Mesenchymal stem cell (in vitro differentiated cells and primary cell): ENCODE data around the gene ARL8A.

Experiments
- DNase-seq: peaks from one replicate; pipeline ENCODE4 v3.0.0-alpha.2; 2013
- H2AFZ ChIP-seq: one replicate; pipeline ENCODE4 v1.6.1; 2013; ENCODE audit warnings: low read depth, mild to moderate bottlenecking, control low read depth, inconsistent platforms, low read length, moderate library complexity
- H2AK5ac ChIP-seq: 2 replicates; pipeline ENCODE4 v1.6.1; 2013; ENCODE audit warnings: low read length, moderate library complexity, mild to moderate bottlenecking, inconsistent platforms; ENCODE audit not compliant: severe bottlenecking
- H2BK120ac ChIP-seq: one replicate; pipeline ENCODE4 v1.6.1; 2013; ENCODE audit warnings: low read depth, mild to moderate bottlenecking, inconsistent platforms, low read length, moderate library complexity
- H2BK12ac ChIP-seq, 2 experiments: one replicate each; pipeline ENCODE4 v1.6.1; 2013; ENCODE audit warnings: inconsistent platforms in 2 of 2, low read length in 2 of 2, mild to moderate bottlenecking in 2 of 2, moderate library complexity in 2 of 2, control low read depth in 1 of 2
- H2BK15ac ChIP-seq: one replicate; pipeline ENCODE4 v1.6.1; 2013; ENCODE audit warnings: mild to moderate bottlenecking, low read depth, inconsistent platforms; ENCODE audit not compliant: poor library complexity, severe bottlenecking
- H2BK5ac ChIP-seq: 2 replicates; pipeline ENCODE4 v1.6.1; 2013; ENCODE audit warnings: low read depth, mild to moderate bottlenecking, low read length, control low read depth, inconsistent platforms; ENCODE audit not compliant: poor library complexity, severe bottlenecking
- H3K14ac ChIP-seq, 2 experiments: one replicate each; pipeline ENCODE4 v1.6.1; 2013; ENCODE audit warnings: inconsistent platforms in 2 of 2, low read length in 2 of 2, control low read depth in 1 of 2, mild to moderate bottlenecking in 1 of 2, moderate library complexity in 1 of 2
- H3K18ac ChIP-seq, 2 experiments: one replicate each; pipeline ENCODE4 v1.6.1; 2013; ENCODE audit warnings: inconsistent platforms in 2 of 2, low read length in 2 of 2, control low read depth in 1 of 2, low read depth in 1 of 2, mild to moderate bottlenecking in 1 of 2
- H3K23ac ChIP-seq, 2 experiments: one replicate each; pipeline ENCODE4 v1.6.1; 2013; ENCODE audit warnings: inconsistent platforms in 2 of 2, low read length in 2 of 2, mild to moderate bottlenecking in 2 of 2, moderate library complexity in 2 of 2, control low read depth in 1 of 2
- H3K27ac ChIP-seq: 2 replicates; pipeline ENCODE4 v1.5.1; 2013; ENCODE audit warnings: mild to moderate bottlenecking, moderate library complexity, low read length, control low read depth, inconsistent platforms; ENCODE audit not compliant: poor library complexity, severe bottlenecking
- H3K27me3 ChIP-seq, 2 experiments: 2 replicates each; pipeline versions ENCODE4 v1.6.1 to v1.7.0; 2013; ENCODE audit warnings: low read length in 2 of 2, mild to moderate bottlenecking in 2 of 2, moderate library complexity in 2 of 2, control low read depth in 1 of 2, inconsistent platforms in 1 of 2; ENCODE audit not compliant: control insufficient read depth in 1 of 2, insufficient read depth in 1 of 2
- H3K36me3 ChIP-seq, 2 experiments: 2 replicates each; pipeline versions ENCODE4 v1.6.1 to v1.7.0; 2013; ENCODE audit warnings: low read length in 2 of 2, control low read depth in 1 of 2, inconsistent platforms in 1 of 2, low read depth in 1 of 2, mild to moderate bottlenecking in 1 of 2; ENCODE audit not compliant: insufficient read depth in 2 of 2, control insufficient read depth in 1 of 2
- H3K4ac ChIP-seq, 2 experiments: one replicate each; pipeline ENCODE4 v1.6.1; 2013; ENCODE audit warnings: inconsistent platforms in 2 of 2, low read length in 2 of 2, mild to moderate bottlenecking in 2 of 2, moderate library complexity in 2 of 2, control low read depth in 1 of 2, low read depth in 1 of 2
- H3K4me1 ChIP-seq: 2 replicates; pipeline ENCODE4 v1.6.1; 2013; ENCODE audit warnings: low read depth, low read length, control low read depth; ENCODE audit not compliant: control insufficient read depth, insufficient read depth
- H3K4me2 ChIP-seq: 2 replicates; pipeline ENCODE4 v1.6.1; 2013; ENCODE audit warnings: low read length, mild to moderate bottlenecking, inconsistent platforms; ENCODE audit not compliant: poor library complexity, severe bottlenecking
- H3K4me3 ChIP-seq, 2 experiments: 2 replicates each; pipeline versions ENCODE4 v1.5.1 to v1.7.0; 2013; ENCODE audit warnings: low read length in 2 of 2, mild to moderate bottlenecking in 2 of 2, control low read depth in 1 of 2, low read depth in 1 of 2; ENCODE audit not compliant: insufficient read depth in 1 of 2
- H3K79me1 ChIP-seq: replicated peaks from 2 replicates; pipeline ENCODE4 v1.6.1; 2013; ENCODE audit warnings: mild to moderate bottlenecking, control low read depth, low read length, inconsistent platforms; ENCODE audit not compliant: poor library complexity, severe bottlenecking
- H3K9ac ChIP-seq: 2 replicates; pipeline ENCODE4 v1.7.0; 2013; ENCODE audit warnings: mild to moderate bottlenecking, low read length, moderate library complexity
- H3K9me3 ChIP-seq: 2 replicates; pipeline ENCODE4 v1.7.0; 2013; ENCODE audit warnings: mild to moderate bottlenecking, low read length; ENCODE audit not compliant: control insufficient read depth
- H4K8ac ChIP-seq: one replicate; pipeline ENCODE4 v1.6.1; 2013; ENCODE audit warnings: inconsistent platforms, mild to moderate bottlenecking, low read length, moderate library complexity
- H4K91ac ChIP-seq: one replicate; pipeline ENCODE4 v1.6.1; 2013; ENCODE audit warnings: mild to moderate bottlenecking, low read length, inconsistent platforms
- WGBS: methylation state at CpG from one replicate; pipeline ENCODE4 v1.1.7; 2013; ENCODE audit warnings: mixed read lengths; 5-methylcytosine and 5-hydroxymethylcytosine counted together

ARL8A gene

DNA sequence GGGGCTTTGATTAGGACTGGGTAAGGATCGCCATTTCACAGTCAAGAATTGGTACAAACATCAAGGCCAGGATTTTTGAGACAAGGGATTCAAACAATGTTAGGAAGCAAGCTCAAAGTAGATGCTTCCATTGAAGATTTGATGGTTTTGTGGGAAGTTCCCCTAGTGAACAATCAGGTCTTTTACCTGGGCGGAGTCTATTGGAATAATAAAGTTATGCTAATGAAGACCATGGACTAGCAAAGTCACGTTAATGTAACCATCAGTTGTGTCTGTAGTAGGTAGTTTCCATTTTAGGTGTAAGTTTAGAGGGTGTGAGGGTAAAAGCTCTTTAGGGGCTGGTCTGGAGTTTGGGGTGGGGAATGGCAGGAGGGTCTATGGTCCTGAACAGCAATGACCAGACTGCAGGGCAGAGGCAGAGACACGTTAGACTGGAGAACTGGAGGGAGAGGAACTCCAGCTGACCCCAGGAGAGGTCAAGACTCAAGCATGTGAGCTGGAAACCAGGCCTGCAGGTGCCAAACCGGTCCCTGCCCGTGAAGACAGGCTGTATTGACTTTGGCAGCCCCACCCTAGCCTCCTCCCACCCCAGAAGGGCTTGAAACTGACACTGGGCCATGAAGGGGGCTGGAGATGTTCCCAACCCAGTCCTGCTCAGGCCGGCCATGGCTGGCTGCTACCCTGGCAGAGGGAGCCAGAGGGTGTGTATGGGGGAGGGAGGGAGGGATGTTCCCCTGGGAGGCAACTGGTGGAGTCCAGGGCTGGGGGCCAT lies 57.8 kb downstream of the ARL8A start:
- Histone ChIP-seq H2BK120ac (no peak overlapping the region), H3K18ac (no peak overlapping the region), H2AK5ac (no peak overlapping the region), H2BK15ac (no peak overlapping the region), H3K79me1 (no peaks in the 10 kb centered on the region), H3K4ac (no peak overlapping the region), H3K4me1 (peaks cover 13% of the 10 kb centered on the region), H2BK12ac (no peak overlapping the region), H3K9me3 (no peaks in the 10 kb centered on the region), H2BK5ac (peak overlapping the region; percentile 25), H3K9ac (no peak overlapping the region), H3K27me3 (peaks cover 0 to 25% of the 10 kb centered on the region in 2 experiments), H3K14ac (no peak overlapping the region), H2AFZ (no peak overlapping the region), H4K8ac (no peak overlapping the region), H3K27ac (no peak overlapping the region), H3K4me2 (no peak overlapping the region), H4K91ac (peak overlapping the region; percentile 54), H3K4me3 (no peak overlapping the region), H3K23ac (no peak overlapping the region), H3K36me3 (no peaks in the 10 kb centered on the region)
- 62% methylated on average over 7 of the region's 7 CpGs for WGBS
- no peak for DNase-seq

DNA sequence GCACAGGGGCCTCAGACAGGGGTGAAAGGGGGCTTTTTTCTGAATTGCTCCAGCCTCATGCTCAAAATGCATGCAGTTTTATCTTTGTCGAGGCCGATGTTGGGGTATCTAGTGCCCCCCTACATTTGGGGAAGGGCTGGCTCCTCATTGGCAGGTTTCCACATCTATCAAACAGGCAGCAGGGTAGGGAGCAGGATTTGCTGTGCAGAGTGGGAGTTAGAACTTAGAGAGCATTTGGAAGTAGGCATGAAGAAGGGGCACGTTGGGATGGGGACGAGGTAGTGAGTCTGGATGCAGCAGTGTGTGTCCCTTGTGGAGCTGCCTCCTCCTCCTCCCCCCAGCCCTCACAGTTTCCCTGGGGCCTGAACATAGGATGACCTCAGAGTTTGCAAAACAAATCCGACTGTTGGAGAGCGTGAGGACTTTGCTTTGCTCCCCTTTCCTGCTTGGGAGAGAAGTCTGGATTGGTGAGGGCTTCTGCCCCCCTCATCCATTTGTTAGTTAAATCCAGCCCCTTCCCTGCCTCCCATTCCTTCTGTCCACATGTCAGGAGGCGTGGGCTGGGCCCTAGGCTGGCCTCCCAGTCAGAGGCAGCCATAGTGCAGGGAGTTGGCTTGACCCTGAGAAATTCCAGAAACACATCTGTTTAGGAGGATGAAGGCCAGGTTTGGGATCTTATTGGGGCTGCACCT lies 58.7 kb downstream of the ARL8A start:
- Histone ChIP-seq H4K8ac (peak overlapping the region; percentile 45), H4K91ac (no peak overlapping the region), H3K4ac (no peak overlapping the region), H3K4me3 (no peak overlapping the region), H3K9me3 (no peaks in the 10 kb centered on the region), H2BK5ac (peak overlapping the region; percentile 46), H3K4me2 (no peak overlapping the region), H2BK12ac (no peak overlapping the region), H3K79me1 (no peaks in the 10 kb centered on the region), H3K18ac (peak overlapping the region in 1 of 2 experiments; percentile 14), H3K27ac (no peak overlapping the region), H3K23ac (no peak overlapping the region), H2AK5ac (no peak overlapping the region), H2BK120ac (no peak overlapping the region), H3K27me3 (peaks cover 0 to 16% of the 10 kb centered on the region in 2 experiments), H3K36me3 (no peaks in the 10 kb centered on the region), H2AFZ (peak overlapping the region; percentile 51), H3K4me1 (peaks cover 14% of the 10 kb centered on the region), H3K9ac (no peak overlapping the region), H2BK15ac (no peak overlapping the region), H3K14ac (no peak overlapping the region)
- 85% methylated on average over 3 of the region's 7 CpGs for WGBS
- peak; percentile 42 for DNase-seq

DNA sequence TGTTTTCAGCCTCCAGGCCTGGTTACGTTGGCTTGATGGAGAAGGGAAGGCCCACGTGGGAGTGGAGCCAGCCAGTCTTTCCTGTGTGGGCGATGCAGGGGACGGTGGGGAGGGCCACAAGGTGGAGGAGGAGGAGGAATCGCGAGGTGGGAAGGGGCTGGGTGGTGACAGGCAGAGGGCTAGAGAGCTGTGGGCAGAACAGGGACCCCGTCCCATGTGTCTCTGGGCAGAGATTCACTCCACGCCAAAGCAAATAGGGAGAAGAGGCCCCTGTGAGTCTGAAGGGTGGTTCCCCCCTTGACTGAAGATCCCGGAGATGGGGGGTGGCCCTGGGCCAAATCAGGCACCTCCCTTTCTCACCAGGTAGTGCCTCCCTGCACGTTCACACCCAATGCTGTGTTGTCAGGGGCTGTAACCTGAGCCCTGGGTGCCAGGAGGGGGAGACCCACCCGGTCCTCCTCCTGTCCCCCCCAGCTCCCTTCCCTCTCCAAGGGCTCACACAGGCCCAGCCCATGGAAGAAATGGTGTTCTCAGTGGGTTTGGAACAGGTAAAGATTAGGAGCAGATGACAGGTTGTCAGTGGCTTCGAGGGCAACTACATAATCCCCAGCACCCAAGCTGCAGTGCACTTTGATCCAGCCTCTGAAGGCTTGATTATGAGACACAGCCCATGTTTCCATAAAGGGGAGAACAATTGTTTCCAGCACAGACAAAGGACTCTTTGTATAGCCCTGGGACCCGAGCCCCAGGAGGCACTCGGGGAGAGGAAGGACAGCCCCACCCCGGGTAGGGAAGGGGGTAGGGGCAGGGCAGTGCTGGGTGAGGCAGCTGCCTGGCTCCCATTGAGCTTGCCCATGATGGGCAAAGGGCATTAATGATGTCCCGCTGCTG lies 59.5 kb downstream of the ARL8A start:
- no peak for DNase-seq
- H2BK5ac ChIP-seq, result peak overlapping the region; percentile 46
- H3K9ac ChIP-seq, result no peak overlapping the region
- no peak overlapping the region for H3K23ac ChIP-seq
- H2BK15ac ChIP-seq, result no peak overlapping the region
- H3K4me2 ChIP-seq, result no peak overlapping the region
- H3K18ac ChIP-seq, result no peak overlapping the region
- H3K4ac ChIP-seq, result no peak overlapping the region
- H3K4me1 ChIP-seq, result peaks cover 14% of the 10 kb centered on the region
- no peaks in the 10 kb centered on the region for H3K9me3 ChIP-seq
- H3K14ac ChIP-seq, result no peak overlapping the region
- no peak overlapping the region for H3K4me3 ChIP-seq
- no peaks in the 10 kb centered on the region for H3K79me1 ChIP-seq
- H3K27ac ChIP-seq, result no peak overlapping the region
- no peak overlapping the region for H4K91ac ChIP-seq
- H2AFZ ChIP-seq, result no peak overlapping the region
- peak overlapping the region; percentile 45 for H4K8ac ChIP-seq
- 62% methylated on average over 13 of the region's 16 CpGs for whole genome bisulfite sequencing
- peaks cover 0 to 15% of the 10 kb centered on the region in 2 experiments for H3K27me3 ChIP-seq
- H2BK120ac ChIP-seq, result no peak overlapping the region
- H3K36me3 ChIP-seq, result no peaks in the 10 kb centered on the region
- no peak overlapping the region for H2BK12ac ChIP-seq
- no peak overlapping the region for H2AK5ac ChIP-seq
